Neural progenitor cell (in vitro differentiated cells): ENCODE data around the gene APOD. TPM values are rescaled to one million over a fixed set of nuclear protein-coding genes. Genes with fewer than 3 reads are reported as not detected.

ENCODE experiments used
- DNase-seq: peaks from one replicate; pipeline ENCODE4 v3.0.0-alpha.2; 2016; ENCODE audit warnings: low spot score
- H2AFZ ChIP-seq: fragments of 200-600 bp; sonication (generic); replicated peaks from 2 replicates; pipeline ENCODE4 v1.6.1; 2016; ENCODE audit warnings: antibody characterized with exemption
- H3F3A ChIP-seq: fragments of 200-600 bp; sonication (generic); 2 replicates; pipeline ENCODE4 v1.6.1; 2016; ENCODE audit warnings: antibody characterized with exemption, low read depth
- H3K27ac ChIP-seq: fragments of 200-600 bp; sonication (generic); 2 replicates; pipeline ENCODE4 v1.5.1; 2016; ENCODE audit warnings: mild to moderate bottlenecking
- H3K27me3 ChIP-seq: fragments of 200-600 bp; sonication (generic); 2 replicates; pipeline ENCODE4 v1.6.1; 2016; ENCODE audit warnings: mild to moderate bottlenecking, moderate library complexity
- H3K36me3 ChIP-seq: fragments of 200-600 bp; sonication (generic); 2 replicates; pipeline ENCODE4 v1.5.1; 2016
- H3K4me1 ChIP-seq: fragments of 200-600 bp; sonication (generic); 2 replicates; pipeline ENCODE4 v1.6.1; 2016; ENCODE audit warnings: mixed run types
- H3K4me2 ChIP-seq: fragments of 200-600 bp; sonication (generic); 2 replicates; pipeline ENCODE4 v1.6.1; 2016
- H3K4me3 ChIP-seq: fragments of 200-600 bp; sonication (generic); 2 replicates; pipeline ENCODE4 v1.5.1; 2016
- H3K79me2 ChIP-seq: fragments of 200-600 bp; sonication (generic); 2 replicates; pipeline ENCODE4 v1.6.1; 2016; ENCODE audit warnings: low read depth
- H3K9ac ChIP-seq: fragments of 200-600 bp; sonication (generic); 2 replicates; pipeline ENCODE4 v1.6.1; 2016
- H3K9me3 ChIP-seq: fragments of 200-600 bp; sonication (generic); 2 replicates; pipeline ENCODE4 v1.5.1; 2016; ENCODE audit warnings: low read depth
- H4K20me1 ChIP-seq: fragments of 200-600 bp; sonication (generic); 2 replicates; pipeline ENCODE4 v1.6.1; 2016; ENCODE audit warnings: low read depth
- H3K27ac Mint-ChIP-seq: 3 replicates; pipeline ENCODE4 v1.8.0; 2021; ENCODE audit warnings: mixed read lengths
- H3K27me3 Mint-ChIP-seq: 2 replicates; pipeline ENCODE4 v1.8.0; 2022; ENCODE audit warnings: low read depth, mild to moderate bottlenecking, inconsistent platforms, moderate library complexity, mixed read lengths; ENCODE audit not compliant: insufficient read depth
- H3K36me3 Mint-ChIP-seq: 3 replicates; pipeline ENCODE4 v1.8.0; 2021; ENCODE audit warnings: mixed read lengths
- H3K4me1 Mint-ChIP-seq: 3 replicates; pipeline ENCODE4 v1.8.0; 2021; ENCODE audit warnings: mixed read lengths
- H3K4me3 Mint-ChIP-seq: 3 replicates; pipeline ENCODE4 v1.8.0; 2021; ENCODE audit warnings: mild to moderate bottlenecking, moderate library complexity, mixed read lengths
- H3K9me3 Mint-ChIP-seq: 3 replicates; pipeline ENCODE4 v1.8.0; 2020; ENCODE audit warnings: mixed read lengths
- CTCF ChIP-seq: fragments of 200-600 bp; sonication (generic); IDR thresholded peaks from 2 replicates; pipeline ENCODE4 v1.5.1; 2017; ENCODE audit warnings: antibody characterized with exemption, mild to moderate bottlenecking
- EZH2 ChIP-seq: fragments of 200-600 bp; sonication (generic); IDR thresholded peaks from 2 replicates; pipeline ENCODE4 v1.6.1; 2017; ENCODE audit warnings: antibody characterized with exemption, mild to moderate bottlenecking, moderate library complexity
- EZH2phosphoT487 ChIP-seq: fragments of 200-600 bp; sonication (generic); IDR thresholded peaks from 2 replicates; pipeline ENCODE4 v1.6.1; 2017; ENCODE audit warnings: antibody characterized with exemption
- total RNA-seq: library from RNA; depleted of rRNA; stranded (reverse); fragments of >200 nt; gene quantifications from 2 replicates; pipeline ENCODE4 v1.2.3, GENCODE V29; 2015; ENCODE audit warnings: low replicate concordance

APOD gene
- total RNA-seq, 1 donor from 2014 or later: not detected

DNA sequence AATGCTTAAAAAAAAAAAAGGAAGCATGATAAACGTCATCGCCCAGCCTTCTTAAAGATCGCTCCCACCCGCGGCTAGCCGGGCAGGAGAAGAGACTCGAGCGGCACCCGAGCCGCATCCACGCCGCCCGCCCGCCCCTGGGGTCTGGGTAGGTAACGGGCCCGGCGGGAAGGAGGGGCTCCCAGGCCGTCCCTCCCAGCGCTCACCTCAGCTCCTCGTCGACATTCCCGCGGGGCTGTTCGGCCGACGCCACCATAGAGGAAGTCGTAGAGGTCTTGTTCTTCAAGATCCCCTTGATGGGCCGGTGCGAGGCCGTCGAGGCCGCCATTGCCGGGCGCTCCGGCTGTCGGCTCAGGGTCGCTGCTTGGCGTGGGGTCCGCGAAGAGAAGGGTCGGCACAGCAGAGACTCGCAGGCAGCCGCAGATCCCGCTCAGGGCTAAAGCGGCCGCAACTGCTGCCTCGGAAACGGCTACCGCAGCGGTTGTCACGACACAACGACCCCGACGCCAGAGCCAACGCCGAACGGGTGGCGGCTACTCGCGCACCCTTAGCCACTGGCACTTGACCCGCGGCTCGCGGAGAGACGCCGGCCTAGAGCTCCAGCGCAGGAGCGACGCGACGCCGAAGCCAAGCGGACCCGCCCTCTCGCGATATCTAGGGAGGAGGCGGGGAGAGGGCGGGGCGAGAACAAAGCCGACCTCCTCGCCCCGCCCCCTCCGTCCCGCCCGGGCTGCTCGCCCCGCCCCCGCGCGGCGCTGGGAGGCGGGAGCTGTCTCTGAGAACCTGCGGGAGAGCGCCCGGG is 40.8 kb downstream of the APOD start, which contains the start of gene PPP1R2:
TSS of gene PPP1R2 (minus strand) at position 628 of the 802 bp plus-strand sequence. CDS start at position 328, 300 bp downstream.
- no peaks in the 10 kb centered on the region for H3K36me3 ChIP-seq
- H3K9ac ChIP-seq: peak within 1 kb of the TSS; percentile 77

DNA sequence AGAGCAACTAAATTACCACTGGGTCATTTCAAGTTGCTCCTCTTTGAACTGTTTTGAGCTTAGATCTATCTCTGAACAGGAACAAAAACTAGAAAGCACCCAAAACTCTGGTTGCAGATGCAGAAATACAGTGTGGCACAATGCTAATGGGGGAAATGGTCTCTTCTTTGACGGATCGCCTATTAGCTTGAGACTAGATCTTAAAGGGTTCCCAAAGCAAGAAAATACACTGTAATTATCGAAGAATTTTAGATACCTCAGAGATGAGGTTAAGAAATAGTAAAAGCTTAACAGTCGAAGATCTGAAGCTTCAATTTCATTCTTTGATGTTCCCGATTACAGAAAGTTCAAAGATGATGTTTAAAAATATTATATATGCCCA is 41.4 kb downstream of the APOD start:
- H3F3A ChIP-seq: no peaks in the 10 kb centered on the region
- peaks cover 12% of the 10 kb centered on the region for H3K4me1 ChIP-seq
- H3K36me3 Mint-ChIP-seq: no peaks in the 10 kb centered on the region
- peaks cover 30% of the 10 kb centered on the region for H4K20me1 ChIP-seq
- no peak overlapping the region for H3K27ac ChIP-seq
- peak overlapping the region; percentile 88 for H3K4me2 ChIP-seq
- peak overlapping the region; percentile 88 for H3K4me3 ChIP-seq
- no peak for TF ChIP-seq CTCF
- no peak for TF ChIP-seq EZH2phosphoT487
- TF ChIP-seq EZH2: no peak
- no peaks in the 10 kb centered on the region for H3K36me3 ChIP-seq
- H3K9me3 Mint-ChIP-seq: no peaks in the 10 kb centered on the region
- H3K4me1 Mint-ChIP-seq: peaks cover 37% of the 10 kb centered on the region
- no peak for DNase-seq
- H3K27me3 Mint-ChIP-seq: peaks cover 8% of the 10 kb centered on the region
- no peaks in the 10 kb centered on the region for H3K9me3 ChIP-seq
- peak overlapping the region; percentile 89 for H3K4me3 Mint-ChIP-seq
- peaks cover 55% of the 10 kb centered on the region for H3K79me2 ChIP-seq
- peaks cover 23% of the 10 kb centered on the region for H3K27me3 ChIP-seq
- peak overlapping the region; percentile 77 for H3K9ac ChIP-seq
- H2AFZ ChIP-seq: peak overlapping the region; percentile 91
- H3K27ac Mint-ChIP-seq: peak overlapping the region; percentile 36

More for the DNA sequence above, 40.8 kb downstream of the APOD start, which contains the start of gene PPP1R2:
- DNase-seq: peak; percentile 96
- peaks cover 8% of the 10 kb centered on the region for H3K27me3 Mint-ChIP-seq
- peaks cover 28% of the 10 kb centered on the region for H4K20me1 ChIP-seq
- peak within 1 kb of the TSS; percentile 88 for H3K4me3 ChIP-seq
- H3K36me3 Mint-ChIP-seq: no peaks in the 10 kb centered on the region
- peak within 1 kb of the TSS; percentile 89 for H3K4me3 Mint-ChIP-seq
- peak within 1 kb of the TSS; percentile 88 for H3K4me2 ChIP-seq
- TF ChIP-seq EZH2phosphoT487: no peak
- TF ChIP-seq EZH2: peak; percentile 34
- no peaks in the 10 kb centered on the region for H3K9me3 Mint-ChIP-seq
- no peaks in the 10 kb centered on the region for H3F3A ChIP-seq
- peaks cover 23% of the 10 kb centered on the region for H3K27me3 ChIP-seq
- H3K79me2 ChIP-seq: peaks cover 49% of the 10 kb centered on the region
- H3K27ac Mint-ChIP-seq: peak within 1 kb of the TSS; percentile 36
- H3K4me1 ChIP-seq: peaks cover 12% of the 10 kb centered on the region
- H2AFZ ChIP-seq: peak within 1 kb of the TSS; percentile 91
- no peak within 1 kb of the TSS for H3K27ac ChIP-seq
- peaks cover 39% of the 10 kb centered on the region for H3K4me1 Mint-ChIP-seq
- no peaks in the 10 kb centered on the region for H3K9me3 ChIP-seq

DNA sequence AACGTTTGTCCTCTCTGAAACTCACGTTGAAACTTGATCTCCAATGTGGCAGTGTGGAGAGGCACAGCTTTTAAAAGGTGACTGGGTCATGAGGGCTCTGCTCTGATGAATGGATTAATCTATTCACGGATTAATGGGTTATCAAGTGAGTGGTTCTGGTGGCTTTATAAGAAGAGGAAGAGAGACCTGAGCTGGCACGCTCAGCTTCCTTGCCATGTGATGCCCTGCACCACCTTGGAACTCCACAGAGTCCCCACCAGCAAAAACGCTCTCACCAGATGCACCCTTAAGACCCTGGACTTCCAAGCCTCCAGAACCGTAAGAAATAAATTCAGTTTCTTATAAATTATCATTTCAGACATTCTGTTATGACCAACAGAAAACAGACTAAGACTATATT is 43.2 kb downstream of the APOD start:
- peaks cover 73% of the 10 kb centered on the region for H3K79me2 ChIP-seq
- peaks cover 35% of the 10 kb centered on the region for H3K4me1 Mint-ChIP-seq
- no peak overlapping the region for H2AFZ ChIP-seq
- H3K27ac Mint-ChIP-seq: no peak overlapping the region
- H3K27me3 Mint-ChIP-seq: peaks cover 4% of the 10 kb centered on the region
- H3K9ac ChIP-seq: no peak overlapping the region
- H3K27ac ChIP-seq: no peak overlapping the region
- H3K4me1 ChIP-seq: peaks cover 12% of the 10 kb centered on the region
- H3K9me3 ChIP-seq: no peaks in the 10 kb centered on the region
- H3K36me3 Mint-ChIP-seq: peaks cover 2% of the 10 kb centered on the region
- peak overlapping the region; percentile 55 for H3K4me3 Mint-ChIP-seq
- no peaks in the 10 kb centered on the region for H3K9me3 Mint-ChIP-seq
- H4K20me1 ChIP-seq: peaks cover 30% of the 10 kb centered on the region
- H3K4me3 ChIP-seq: no peak overlapping the region
- no peaks in the 10 kb centered on the region for H3K36me3 ChIP-seq
- no peaks in the 10 kb centered on the region for H3F3A ChIP-seq
- DNase-seq: no peak
- peaks cover 19% of the 10 kb centered on the region for H3K27me3 ChIP-seq
- TF ChIP-seq EZH2phosphoT487 (no peak), EZH2 (no peak), CTCF (no peak)
- peak overlapping the region; percentile 88 for H3K4me2 ChIP-seq

- Histone ChIP-seq H3F3A (no peaks in the 10 kb centered on the region), H4K20me1 (peaks cover 30% of the 10 kb centered on the region), H3K9ac (no peak overlapping the region), H3K36me3 (no peaks in the 10 kb centered on the region), H2AFZ (no peak overlapping the region), H3K4me3 (no peak overlapping the region), H3K27me3 (peaks cover 16% of the 10 kb centered on the region), H3K4me1 (peaks cover 12% of the 10 kb centered on the region), H3K9me3 (no peaks in the 10 kb centered on the region), H3K79me2 (peaks cover 78% of the 10 kb centered on the region), H3K4me2 (no peak overlapping the region), H3K27ac (no peak overlapping the region)
- Mint-ChIP-seq H3K27ac (no peak overlapping the region), H3K9me3 (no peaks in the 10 kb centered on the region), H3K36me3 (peaks cover 5% of the 10 kb centered on the region), H3K4me3 (no peak overlapping the region), H3K27me3 (peaks cover 4% of the 10 kb centered on the region), H3K4me1 (peaks cover 35% of the 10 kb centered on the region)
- no peak for DNase-seq
- TF ChIP-seq EZH2 (no peak), EZH2phosphoT487 (no peak), CTCF (no peak)
These were observed 43.7 kb downstream of the APOD start for GRCh38 chr3:195540027-195540426.
